ENCODE measurements around the gene ASTN2. TPM values are rescaled to one million over a fixed set of nuclear protein-coding genes. Genes with fewer than 3 reads are reported as not detected.

ASTN2 gene
- total RNA-seq, 1 donor from 2014 or later, result 2.5 TPM

GRCh38 chr9:116653348-116654058 is 761.4 kb downstream of the ASTN2 start:
- intact Hi-C loops (cut with DNase I), result no loop called here
- no peak for DNase-seq (ENCODE audit: low spot score)

- no peak for DNase-seq (ENCODE audit: low spot score)
- intact Hi-C loops (cut with DNase I), result loop anchor here (5.0 kb wide), 4 partner anchors 75 to 765 kb away; no protein-coding TSS in a partner anchor
Observed at GRCh38 chr9:116647515-116647809, 767.4 kb downstream of the ASTN2 start.

- intact Hi-C loops (cut with DNase I), result loop anchor here (5.0 kb wide), 4 partner anchors 75 to 765 kb away; no protein-coding TSS in a partner anchor
- no peak for DNase-seq (ENCODE audit: low spot score)
Observed at GRCh38 chr9:116646661-116647514, 768.0 kb downstream of the ASTN2 start.

- intact Hi-C loops (cut with DNase I), result no loop called here
- DNase-seq (ENCODE audit: low spot score), result no peak
Observed at GRCh38 chr9:116644091-116644688, 770.7 kb downstream of the ASTN2 start.

- no peak for DNase-seq (ENCODE audit: low spot score)
- intact Hi-C loops (cut with DNase I), result no loop called here
Observed at GRCh38 chr9:116643691-116644090, 771.2 kb downstream of the ASTN2 start.

GRCh38 chr9:116641292-116642059 is 773.4 kb downstream of the ASTN2 start:
- no peak for DNase-seq (ENCODE audit: low spot score)
- intact Hi-C loops (cut with DNase I), result no loop called here

GRCh38 chr9:116639251-116639741 is 775.6 kb downstream of the ASTN2 start:
- DNase-seq (ENCODE audit: low spot score), result no peak
- intact Hi-C loops (cut with DNase I), result no loop called here

GRCh38 chr9:116635908-116636307 is 778.9 kb downstream of the ASTN2 start:
- DNase-seq (ENCODE audit: low spot score), result no peak
- intact Hi-C loops (cut with DNase I), result no loop called here

- intact Hi-C loops (cut with DNase I), result no loop called here
- no peak for DNase-seq (ENCODE audit: low spot score)
Observed at GRCh38 chr9:116632990-116633838, 781.6 kb downstream of the ASTN2 start.

- no peak for DNase-seq (ENCODE audit: low spot score)
- intact Hi-C loops (cut with DNase I), result no loop called here
Observed at GRCh38 chr9:116629634-116630033, 785.2 kb downstream of the ASTN2 start.

GRCh38 chr9:116628716-116629115 is 786.1 kb downstream of the ASTN2 start:
- DNase-seq (ENCODE audit: low spot score), result no peak

GRCh38 chr9:116627433-116627832 is 787.4 kb downstream of the ASTN2 start:
- no peak for DNase-seq (ENCODE audit: low spot score)
- intact Hi-C loops (cut with DNase I), result no loop called here

More at GRCh38 chr9:116628716-116629115, 786.1 kb downstream of the ASTN2 start:
- intact Hi-C loops (cut with DNase I), result no loop called here

- intact Hi-C loops (cut with DNase I), result no loop called here
- no peak for DNase-seq (ENCODE audit: low spot score)
Observed at GRCh38 chr9:116626762-116627161, 788.1 kb downstream of the ASTN2 start.

GRCh38 chr9:116623715-116624114 is 791.1 kb downstream of the ASTN2 start:
- intact Hi-C loops (cut with DNase I), result no loop called here
- no peak for DNase-seq (ENCODE audit: low spot score)

GRCh38 chr9:116617389-116617788 is 797.5 kb downstream of the ASTN2 start:
- intact Hi-C loops (cut with DNase I), result no loop called here
- no peak for DNase-seq (ENCODE audit: low spot score)

- intact Hi-C loops (cut with DNase I), result no loop called here
- no peak for DNase-seq (ENCODE audit: low spot score)
Observed at GRCh38 chr9:116616304-116616914, 798.4 kb downstream of the ASTN2 start.

GRCh38 chr9:116608064-116608463 is 806.8 kb downstream of the ASTN2 start:
- DNase-seq (ENCODE audit: low spot score), result no peak
- intact Hi-C loops (cut with DNase I), result no loop called here

GRCh38 chr9:116605904-116606341 is 808.9 kb downstream of the ASTN2 start:
- intact Hi-C loops (cut with DNase I), result no loop called here
- DNase-seq (ENCODE audit: low spot score), result no peak

Data from cardiac septum (tissue), 1 donor.